ENCODE data around the gene SCLT1.

SCLT1 gene

DNA sequence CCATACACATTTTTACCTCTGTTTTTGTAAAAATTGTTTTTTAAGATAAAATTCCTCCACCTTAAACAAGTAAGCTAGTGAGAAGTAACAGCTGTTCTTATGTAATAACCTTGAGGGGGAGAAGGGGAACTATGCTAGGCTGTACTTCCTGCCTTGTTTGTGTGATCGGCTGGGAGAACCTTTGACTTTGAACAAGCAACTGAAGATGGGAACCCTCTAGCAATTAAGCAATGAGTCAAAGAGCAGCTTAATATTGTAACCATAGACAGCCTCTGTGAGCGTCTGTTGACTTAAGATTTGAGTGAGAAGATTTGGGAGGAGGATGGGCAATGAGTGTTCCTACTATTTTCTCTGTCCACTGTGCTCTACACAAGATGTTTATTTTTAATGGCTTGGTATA lies 135.1 kb downstream of the SCLT1 start:
- no peak for DNase-seq (ENCODE audit: low spot score)
- no peak for TF ChIP-seq CTCF (IDR thresholded peaks at IDR 0.05; ENCODE audit: extremely low read depth, missing control alignments)

DNA sequence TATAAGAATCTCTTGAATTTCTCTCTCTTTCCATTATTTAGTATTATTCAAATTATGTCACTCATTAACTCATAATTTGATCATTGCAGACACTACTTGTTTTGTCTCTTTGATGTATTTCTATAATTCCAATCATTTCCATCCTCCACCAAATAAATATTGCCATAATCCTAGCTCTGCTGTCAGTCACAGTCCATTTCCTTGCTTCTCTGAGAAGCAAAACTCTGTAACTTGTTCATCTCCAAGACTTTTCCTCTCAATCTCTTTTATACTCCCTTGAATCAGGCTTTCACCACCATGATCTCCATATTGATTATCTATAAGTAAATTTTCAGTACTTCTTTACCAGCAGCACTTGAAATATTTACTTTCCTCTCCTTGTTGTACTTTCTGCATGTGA lies 135.9 kb downstream of the SCLT1 start:
- no peak for TF ChIP-seq CTCF (IDR thresholded peaks at IDR 0.05; ENCODE audit: extremely low read depth, missing control alignments)
- no peak for DNase-seq (ENCODE audit: low spot score)

- no peak for TF ChIP-seq CTCF (IDR thresholded peaks at IDR 0.05; ENCODE audit: extremely low read depth, missing control alignments)
These were observed 137.6 kb downstream of the SCLT1 start for GRCh38 chr4:128955751-128956150.

GRCh38 chr4:128954941-128955340 lies 138.4 kb downstream of the SCLT1 start:
- no peak for TF ChIP-seq CTCF (IDR thresholded peaks at IDR 0.05; ENCODE audit: extremely low read depth, missing control alignments)
- no peak for DNase-seq (ENCODE audit: low spot score)

More at GRCh38 chr4:128955751-128956150, 137.6 kb downstream of the SCLT1 start:
- DNase-seq (ENCODE audit: low spot score) = no peak

DNA sequence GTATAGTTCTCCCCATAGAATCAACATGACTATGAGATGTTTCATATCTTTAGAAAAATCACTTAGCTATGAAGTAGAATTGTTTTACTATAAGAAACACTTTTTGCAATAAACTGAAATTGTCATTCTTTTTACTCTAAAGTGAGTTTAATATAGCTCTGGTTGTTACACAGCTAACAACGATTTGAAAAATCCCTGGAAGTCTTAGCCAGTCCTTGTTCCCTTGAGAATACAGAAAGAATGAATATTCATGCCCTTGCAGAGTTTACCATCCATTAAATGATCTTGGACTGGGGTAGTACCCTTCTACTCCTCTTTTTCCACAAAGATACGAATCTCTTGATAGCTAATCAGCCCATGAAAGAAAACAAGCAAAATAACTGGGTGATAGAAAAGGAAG lies 142.0 kb downstream of the SCLT1 start:
- no peak for DNase-seq (ENCODE audit: low spot score)
- TF ChIP-seq CTCF (IDR thresholded peaks at IDR 0.05; ENCODE audit: extremely low read depth, missing control alignments) = no peak

DNA sequence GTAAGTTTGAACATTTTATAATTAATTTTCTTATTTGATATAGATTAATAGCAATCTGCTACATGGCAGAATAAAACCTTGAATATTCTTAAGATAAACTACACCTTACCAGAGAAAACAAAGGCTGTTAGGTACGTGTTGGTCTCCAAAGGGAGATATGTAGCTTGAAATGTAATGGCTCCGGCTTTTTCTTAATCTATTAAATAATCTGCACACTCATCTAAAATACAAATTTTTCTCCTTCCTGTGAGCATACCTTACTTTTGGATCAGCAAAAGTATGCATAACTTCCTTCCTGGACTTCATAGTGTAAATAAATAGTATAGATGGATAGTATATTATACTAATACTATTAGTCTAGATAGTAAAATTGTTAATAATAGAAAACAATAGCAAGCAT lies 142.5 kb downstream of the SCLT1 start:
- no peak for TF ChIP-seq CTCF (IDR thresholded peaks at IDR 0.05; ENCODE audit: extremely low read depth, missing control alignments)
- no peak for DNase-seq (ENCODE audit: low spot score)

- no peak for TF ChIP-seq CTCF (IDR thresholded peaks at IDR 0.05; ENCODE audit: extremely low read depth, missing control alignments)
- no peak for DNase-seq (ENCODE audit: low spot score)
These were observed 146.4 kb downstream of the SCLT1 start for GRCh38 chr4:128946916-128947315.

Data from GM20000 (cell line).